Subcutaneous abdominal adipose tissue (tissue), 5 donors: ENCODE results near the gene RBMS1.

ENCODE experiments used
- H3K27ac ChIP-seq: one replicate; pipeline ENCODE4 v1.7.0; 2013; ENCODE audit warnings: low read depth, mild to moderate bottlenecking, inconsistent platforms, low read length, moderate library complexity
- H3K27me3 ChIP-seq, 5 donors: one replicate each; pipeline ENCODE4 v1.7.0; 2013; ENCODE audit warnings: low read length in 5 of 5, inconsistent platforms in 1 of 5; ENCODE audit not compliant: control insufficient read depth in 5 of 5, insufficient read depth in 4 of 5
- H3K36me3 ChIP-seq, 5 donors: one replicate each; pipeline ENCODE4 v1.7.0; 2013; ENCODE audit warnings: low read length in 5 of 5; ENCODE audit not compliant: control insufficient read depth in 5 of 5, insufficient read depth in 5 of 5
- H3K4me1 ChIP-seq, 5 donors: one replicate each; pipeline ENCODE4 v1.7.0; 2013; ENCODE audit warnings: low read length in 5 of 5, mild to moderate bottlenecking in 3 of 5, moderate library complexity in 1 of 5; ENCODE audit not compliant: control insufficient read depth in 5 of 5, insufficient read depth in 5 of 5
- H3K4me3 ChIP-seq, 5 donors: one replicate each; pipeline ENCODE4 v1.7.0; 2013; ENCODE audit warnings: low read length in 5 of 5, low read depth in 1 of 5
- H3K9ac ChIP-seq, 5 donors: one replicate each; pipeline ENCODE4 v1.7.0; 2013; ENCODE audit warnings: low read length in 5 of 5, mild to moderate bottlenecking in 4 of 5, moderate library complexity in 3 of 5
- H3K9me3 ChIP-seq, 5 donors: one replicate each; pipeline ENCODE4 v1.7.0; 2013; ENCODE audit warnings: low read length in 5 of 5; ENCODE audit not compliant: control insufficient read depth in 5 of 5
- donor health status: healthy.
- donor health status: healthy.
- donor health status: healthy.
- donor health status: healthy.
- donor health status: healthy.

Gene RBMS1

DNA sequence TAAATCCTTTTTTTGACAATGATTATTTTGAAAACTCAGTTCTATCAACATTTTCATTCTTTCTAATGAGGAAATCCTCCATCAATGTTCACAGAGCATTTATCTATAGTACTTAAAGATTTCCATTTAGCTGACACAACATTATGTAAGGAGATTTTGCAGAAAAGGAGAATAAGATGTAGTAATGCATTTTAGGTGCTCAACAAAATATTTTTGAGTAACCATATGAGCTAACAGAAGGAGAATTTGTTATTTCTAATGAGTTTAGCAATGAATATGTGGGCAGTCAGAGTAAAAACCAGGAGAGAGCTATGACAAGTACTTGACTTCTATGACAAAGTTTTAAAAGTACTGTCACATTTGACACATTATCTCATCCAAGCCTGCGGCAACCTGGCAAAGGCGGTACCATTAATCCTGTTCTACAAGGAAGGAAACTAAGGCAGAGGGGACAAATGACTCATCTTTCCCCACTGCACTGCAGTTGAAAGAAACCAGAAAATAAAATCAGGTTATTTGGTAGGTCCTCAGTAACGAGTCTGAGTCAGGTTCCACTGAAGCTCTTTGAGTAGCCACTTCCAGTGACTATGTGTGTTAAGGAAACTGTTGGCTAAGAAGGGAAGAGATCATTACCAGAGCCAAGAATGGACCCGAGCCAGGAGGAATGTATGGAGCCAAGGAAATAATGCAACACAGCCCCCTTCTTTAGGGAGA, 159.4 kb downstream of the RBMS1 start:
- Histone ChIP-seq H3K36me3 (no peaks in the 10 kb centered on the region), H3K4me1 (peaks cover 2 to 51% (median 22%) of the 10 kb centered on the region in 5 donors), H3K27ac (peak overlapping the region; percentile 8), H3K4me3 (no peak overlapping the region), H3K9me3 (no peaks in the 10 kb centered on the region), H3K27me3 (no peaks in the 10 kb centered on the region), H3K9ac (no peak overlapping the region)

DNA sequence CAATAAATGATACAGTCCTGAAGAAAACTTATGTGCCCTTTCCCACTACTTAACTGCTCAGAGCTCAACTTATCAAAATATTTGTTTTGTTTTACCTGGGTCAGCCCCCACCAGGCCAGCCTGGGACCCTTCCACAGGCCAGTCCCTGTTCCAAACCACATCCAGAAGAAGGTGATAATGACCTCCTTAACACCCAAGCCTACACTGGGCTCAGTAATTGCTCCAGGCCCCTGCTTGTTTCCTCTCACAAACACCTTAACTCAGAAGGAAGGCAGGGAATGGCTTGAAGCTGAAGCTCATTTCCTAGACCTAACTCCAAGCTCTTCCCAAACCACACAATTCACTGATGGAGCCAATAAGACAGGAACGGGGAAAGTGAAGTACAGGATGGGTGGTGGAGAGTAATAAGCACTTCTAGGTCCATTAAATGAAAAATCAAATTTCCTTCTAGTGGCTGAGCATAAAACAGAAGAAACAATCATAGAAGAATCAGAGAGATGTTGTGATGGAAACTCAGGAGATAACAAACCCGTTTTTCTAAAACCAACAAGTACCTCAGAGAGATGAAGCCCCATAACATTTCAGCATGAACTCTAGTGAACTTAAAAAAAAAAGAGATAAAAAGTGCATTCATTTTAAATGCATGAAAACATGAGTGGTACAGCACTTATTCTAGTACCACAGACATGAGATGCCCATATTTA, 160.1 kb downstream of the RBMS1 start:
- Histone ChIP-seq H3K9ac (no peak overlapping the region), H3K27ac (peak overlapping the region; percentile 8), H3K27me3 (no peaks in the 10 kb centered on the region), H3K4me3 (no peak overlapping the region), H3K9me3 (no peaks in the 10 kb centered on the region), H3K4me1 (peaks cover 0 to 50% (median 25%) of the 10 kb centered on the region in 5 donors), H3K36me3 (no peaks in the 10 kb centered on the region)

DNA sequence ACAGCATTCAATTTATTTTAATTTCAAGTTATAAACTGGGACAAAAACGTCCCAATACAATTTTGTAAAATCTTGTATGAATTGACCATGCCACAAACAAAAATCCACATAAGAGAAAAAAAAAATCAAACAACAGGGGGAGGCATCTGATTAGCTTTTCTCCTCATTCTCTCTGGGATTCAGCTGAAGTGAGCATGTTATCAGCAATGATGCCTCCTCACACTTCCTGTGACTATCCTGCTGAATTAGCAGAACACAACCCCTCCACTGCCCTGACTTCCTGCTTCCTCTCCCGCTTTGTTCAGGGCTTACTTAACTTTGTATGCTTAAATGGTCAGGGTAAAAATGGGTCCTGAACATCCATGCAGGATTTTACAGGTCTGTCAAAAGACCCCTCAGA, 161.3 kb downstream of the RBMS1 start:
- Histone ChIP-seq H3K4me3 (no peak overlapping the region), H3K9me3 (no peaks in the 10 kb centered on the region), H3K27me3 (no peaks in the 10 kb centered on the region), H3K27ac (no peak overlapping the region), H3K4me1 (peaks cover 0 to 52% (median 28%) of the 10 kb centered on the region in 5 donors), H3K36me3 (no peaks in the 10 kb centered on the region), H3K9ac (no peak overlapping the region)

DNA sequence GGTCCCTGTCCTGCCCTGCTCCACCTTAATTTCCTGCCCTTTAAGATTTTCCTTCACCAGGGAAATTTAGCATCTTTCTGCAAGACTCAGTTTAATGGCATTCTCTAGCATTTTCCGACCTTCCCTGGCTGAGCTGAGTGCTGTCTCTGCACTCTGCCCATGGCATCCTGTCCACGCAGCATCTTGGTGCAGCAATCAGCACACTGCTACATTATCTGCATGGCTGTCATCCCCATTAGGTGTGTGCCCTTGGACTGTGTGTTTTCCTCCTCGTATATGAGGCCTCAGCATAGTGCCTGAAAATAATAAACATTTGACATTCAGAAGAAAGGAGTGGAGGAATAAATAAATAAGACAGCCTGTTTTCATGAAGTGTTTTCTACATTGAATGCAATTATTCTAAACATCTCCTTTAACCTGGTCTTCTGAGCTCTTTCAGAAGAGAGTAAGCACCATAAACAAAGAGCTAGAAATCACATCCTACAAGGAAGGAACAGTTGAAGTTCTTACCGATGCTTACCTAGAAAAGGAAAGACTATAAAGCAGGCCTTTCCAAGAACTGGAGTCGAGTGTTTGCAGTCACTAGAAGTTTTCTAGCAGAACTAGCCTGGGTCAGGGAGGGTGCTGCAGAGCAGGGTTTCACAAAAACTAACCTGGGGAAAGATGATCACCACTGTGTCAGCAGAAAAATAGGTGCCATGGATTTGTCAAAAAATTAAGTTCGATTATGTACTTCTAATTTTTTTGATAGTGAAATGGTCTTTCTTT, 162.2 kb downstream of the RBMS1 start:
- H3K27ac ChIP-seq, result no peak overlapping the region
- peaks cover 0 to 52% (median 28%) of the 10 kb centered on the region in 5 donors for H3K4me1 ChIP-seq
- H3K27me3 ChIP-seq, result no peaks in the 10 kb centered on the region
- no peaks in the 10 kb centered on the region for H3K36me3 ChIP-seq
- H3K4me3 ChIP-seq, result no peak overlapping the region
- no peaks in the 10 kb centered on the region for H3K9me3 ChIP-seq
- peak overlapping the region in 1 of 5 donors; percentile 66 for H3K9ac ChIP-seq

DNA sequence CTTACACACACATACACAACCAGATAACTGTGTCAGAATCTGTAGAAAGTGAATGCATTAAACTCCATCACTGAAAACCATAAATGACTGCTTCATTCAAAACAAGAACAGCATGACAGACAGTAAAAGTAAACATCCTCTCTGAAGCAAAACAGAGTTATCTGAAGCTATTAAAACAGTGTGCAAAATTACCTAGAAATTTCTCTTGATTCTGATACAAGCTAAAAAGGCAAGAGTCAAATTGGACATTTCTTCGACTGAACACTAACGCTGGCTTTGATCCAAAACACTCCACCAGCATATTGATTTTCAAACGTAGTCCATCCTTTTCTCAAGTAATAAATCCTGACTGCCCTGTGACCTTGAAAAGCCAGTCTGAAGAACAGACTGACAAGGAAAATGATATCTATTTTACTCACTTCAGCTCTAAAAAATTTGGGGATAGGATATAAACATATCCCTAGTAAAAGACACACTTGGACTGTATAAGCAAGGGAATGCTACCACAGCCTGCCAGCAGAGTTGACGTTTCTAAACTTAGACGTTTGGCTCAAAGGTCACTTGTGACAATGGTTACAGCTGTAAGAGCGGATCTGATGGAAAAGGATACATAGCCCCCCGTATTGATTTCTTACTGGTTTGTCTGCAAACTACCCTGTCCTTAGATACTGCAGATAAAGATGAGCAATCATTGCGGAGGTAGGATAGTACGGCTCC, 164.6 kb downstream of the RBMS1 start:
- Histone ChIP-seq H3K27ac (no peak overlapping the region), H3K4me1 (peaks cover 0 to 49% (median 33%) of the 10 kb centered on the region in 5 donors), H3K27me3 (no peaks in the 10 kb centered on the region), H3K4me3 (no peak overlapping the region), H3K9me3 (no peaks in the 10 kb centered on the region), H3K9ac (no peak overlapping the region), H3K36me3 (no peaks in the 10 kb centered on the region)

DNA sequence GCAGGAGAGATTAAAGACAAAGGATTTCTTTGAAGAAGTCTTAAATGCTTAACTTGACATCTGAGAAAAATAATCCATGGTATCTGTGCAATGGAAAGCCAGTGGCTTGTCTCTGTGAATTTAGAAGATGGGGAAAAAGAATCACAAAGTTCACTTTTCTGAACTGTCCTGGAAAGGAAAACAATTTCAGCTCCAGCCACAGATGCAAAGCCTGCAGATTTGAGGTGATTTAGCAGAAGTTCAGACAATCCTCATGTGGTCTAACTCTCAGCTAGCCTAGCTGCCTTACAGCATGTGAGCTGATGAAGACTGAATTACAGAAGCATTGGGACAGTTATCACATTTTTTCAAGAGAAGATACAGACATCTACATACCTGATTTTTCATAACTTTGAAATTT, 166.8 kb downstream of the RBMS1 start:
- H3K27ac ChIP-seq, result no peak overlapping the region
- no peaks in the 10 kb centered on the region for H3K9me3 ChIP-seq
- H3K36me3 ChIP-seq, result no peaks in the 10 kb centered on the region
- H3K9ac ChIP-seq, result no peak overlapping the region
- no peak overlapping the region for H3K4me3 ChIP-seq
- peaks cover 0 to 49% (median 23%) of the 10 kb centered on the region in 5 donors for H3K4me1 ChIP-seq
- no peaks in the 10 kb centered on the region for H3K27me3 ChIP-seq

DNA sequence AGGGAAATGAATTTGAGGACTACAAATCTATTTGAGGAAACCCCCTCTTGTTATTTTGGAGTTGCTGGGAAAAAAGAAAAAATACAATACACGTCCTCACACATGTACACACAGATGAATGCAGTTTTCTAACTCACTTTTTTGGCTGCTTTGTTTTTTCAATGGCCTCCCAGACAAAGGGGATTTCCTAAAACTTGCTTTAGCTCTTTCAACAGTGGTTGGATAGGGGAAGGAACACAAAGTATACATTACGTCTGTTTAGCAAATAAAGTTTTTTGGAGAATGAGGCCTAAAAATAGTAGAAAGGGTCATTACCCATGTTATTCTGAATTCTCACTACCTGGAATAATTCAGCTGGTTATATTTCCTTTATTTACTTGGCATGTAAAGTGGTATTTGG, 168.2 kb downstream of the RBMS1 start:
- no peak overlapping the region for H3K4me3 ChIP-seq
- H3K9me3 ChIP-seq, result no peaks in the 10 kb centered on the region
- H3K4me1 ChIP-seq, result peaks cover 0 to 46% (median 20%) of the 10 kb centered on the region in 5 donors
- no peaks in the 10 kb centered on the region for H3K36me3 ChIP-seq
- H3K27ac ChIP-seq, result peak overlapping the region; percentile 25
- no peaks in the 10 kb centered on the region for H3K27me3 ChIP-seq
- H3K9ac ChIP-seq, result no peak overlapping the region

DNA sequence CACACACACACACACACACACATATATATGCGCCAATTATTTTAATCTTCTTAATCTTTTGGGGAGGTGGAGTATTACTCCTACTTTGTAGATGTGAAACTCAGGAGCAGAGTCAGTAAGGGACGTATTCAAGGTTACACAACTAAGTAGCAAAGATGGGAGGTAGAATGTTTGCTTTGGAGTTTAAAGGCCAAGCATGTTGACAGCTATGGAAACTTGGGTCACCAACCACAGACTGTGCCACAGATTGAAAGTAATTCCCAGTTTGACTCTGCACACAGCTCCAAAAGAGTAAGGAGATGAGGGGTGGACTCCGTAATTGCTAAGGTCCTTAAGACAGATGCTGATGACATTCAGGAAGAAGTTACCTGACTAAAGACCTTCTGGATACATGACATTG, 168.7 kb downstream of the RBMS1 start:
- Histone ChIP-seq H3K4me1 (peaks cover 0 to 46% (median 20%) of the 10 kb centered on the region in 5 donors), H3K9me3 (no peaks in the 10 kb centered on the region), H3K4me3 (no peak overlapping the region), H3K27me3 (no peaks in the 10 kb centered on the region), H3K27ac (peak overlapping the region; percentile 25), H3K9ac (no peak overlapping the region), H3K36me3 (no peaks in the 10 kb centered on the region)

DNA sequence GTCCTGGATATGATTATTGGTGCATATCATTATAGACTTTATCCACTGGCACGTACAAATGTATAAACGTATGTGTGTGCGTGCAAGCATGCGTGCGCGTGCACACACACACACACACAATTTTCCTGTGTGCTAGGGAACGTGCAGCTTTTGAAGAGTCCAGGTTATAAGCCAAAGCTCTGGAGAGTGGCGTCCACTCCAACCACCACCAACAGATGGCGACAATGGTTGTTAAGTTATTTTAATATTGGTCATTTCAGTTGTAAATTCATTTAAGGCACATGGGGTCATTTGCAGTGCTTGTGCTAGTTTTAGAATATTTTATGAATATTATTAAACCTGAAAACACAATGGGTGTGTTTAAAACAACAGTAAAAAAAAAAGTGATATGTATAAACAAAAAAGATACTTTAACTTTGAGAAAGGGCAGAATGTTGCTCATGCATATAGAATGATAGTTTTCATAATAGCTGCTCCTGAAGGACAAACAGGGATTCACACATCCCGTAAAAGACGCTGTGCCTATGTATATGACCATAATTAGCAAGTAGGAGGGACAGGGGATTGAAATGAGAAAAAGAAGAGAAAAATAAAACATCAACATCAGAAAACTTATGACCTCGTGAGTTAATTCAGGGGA, 169.3 kb downstream of the RBMS1 start:
- Histone ChIP-seq H3K9me3 (no peaks in the 10 kb centered on the region), H3K4me1 (peaks cover 0 to 42% (median 15%) of the 10 kb centered on the region in 5 donors), H3K4me3 (no peak overlapping the region), H3K27ac (no peak overlapping the region), H3K9ac (no peak overlapping the region), H3K27me3 (no peaks in the 10 kb centered on the region), H3K36me3 (no peaks in the 10 kb centered on the region)
